HG03460 (cell line): ENCODE data around the gene FGF12.
A peak's percentile ranks its signal among the peaks of the same experiment; 100 is the strongest.
"Not testable (repeated sequence)": the region's sequence is repeated elsewhere in the genome, so short reads cannot be mapped to it uniquely, and the experiment has no call there.

Experiments used
- ATAC-seq: cut with Tn5 transposase; IDR thresholded peaks from one replicate; pipeline ENCODE4 v1.9.1; 2021; ENCODE audit not compliant: unreplicated experiment

Gene FGF12

GRCh38 chr3:192607798-192608197 is 119.5 kb downstream of the FGF12 start:
- ATAC-seq, result no peak

- ATAC-seq, result no peak
Measured at GRCh38 chr3:192597913-192598312, 129.4 kb downstream of the FGF12 start.

GRCh38 chr3:192597506-192597905 is 129.8 kb downstream of the FGF12 start:
- ATAC-seq, result no peak

- no peak for ATAC-seq
Measured at GRCh38 chr3:192578729-192579128, 148.6 kb downstream of the FGF12 start.

- no peak for ATAC-seq
Measured at GRCh38 chr3:192577811-192578210, 149.5 kb downstream of the FGF12 start.

GRCh38 chr3:192577271-192577670 is 150.1 kb downstream of the FGF12 start:
- no peak for ATAC-seq

GRCh38 chr3:192576704-192577103 is 150.6 kb downstream of the FGF12 start:
- ATAC-seq, result not testable (repeated sequence)

GRCh38 chr3:192575879-192576506 is 151.3 kb downstream of the FGF12 start:
- no peak for ATAC-seq

- no peak for ATAC-seq
Measured at GRCh38 chr3:192573240-192573639, 154.1 kb downstream of the FGF12 start.

GRCh38 chr3:192570821-192571791 is 156.2 kb downstream of the FGF12 start:
- no peak for ATAC-seq

- no peak for ATAC-seq
Measured at GRCh38 chr3:192570315-192570714, 157.0 kb downstream of the FGF12 start.

- ATAC-seq, result peak; percentile 93
Measured at GRCh38 chr3:192566706-192567290, 160.5 kb downstream of the FGF12 start.

GRCh38 chr3:192564611-192565010 is 162.7 kb downstream of the FGF12 start:
- ATAC-seq, result no peak

GRCh38 chr3:192563417-192563816 is 163.9 kb downstream of the FGF12 start:
- ATAC-seq, result no peak

GRCh38 chr3:192553707-192554106 is 173.6 kb downstream of the FGF12 start:
- ATAC-seq, result no peak

GRCh38 chr3:192550356-192550755 is 177.0 kb downstream of the FGF12 start:
- no peak for ATAC-seq

- no peak for ATAC-seq
Measured at GRCh38 chr3:192545333-192545732, 182.0 kb downstream of the FGF12 start.

- ATAC-seq, result no peak
Measured at GRCh38 chr3:192543163-192543562, 184.2 kb downstream of the FGF12 start.

- ATAC-seq, result no peak
Measured at GRCh38 chr3:192516820-192517219, 210.5 kb downstream of the FGF12 start.

- no peak for ATAC-seq
Measured at GRCh38 chr3:192515664-192516045, 211.7 kb downstream of the FGF12 start.

- ATAC-seq, result no peak
Measured at GRCh38 chr3:192514754-192515663, 212.3 kb downstream of the FGF12 start.
